GM23338 (cell line): ENCODE results near the gene KCNIP1. TPM values are rescaled to one million over a fixed set of nuclear protein-coding genes. Genes with fewer than 3 reads are reported as not detected.

Experiments
- ATAC-seq: fragments of 200-7000 bp; cut with Tn5 transposase; 3 replicates; pipeline ENCODE4 v1.9.1; 2020
- DNase-seq: peaks from one replicate; pipeline ENCODE4 v3.0.0-alpha.2; 2015; ENCODE audit warnings: low spot score
- H2AFZ ChIP-seq: fragments of 200-600 bp; sonication (generic); 2 replicates; pipeline ENCODE4 v1.8.0; 2016; ENCODE audit warnings: antibody characterized with exemption, mild to moderate bottlenecking, moderate library complexity
- H3F3A ChIP-seq: fragments of 200-600 bp; sonication (generic); replicated peaks from 2 replicates; pipeline ENCODE4 v1.8.0; 2017; ENCODE audit warnings: antibody characterized with exemption, mixed run types, low read depth
- H3K27ac ChIP-seq: fragments of 200-600 bp; sonication (generic); 2 replicates; pipeline ENCODE4 v1.6.1; 2016; ENCODE audit warnings: low read depth
- H3K27me3 ChIP-seq: fragments of 200-600 bp; sonication (generic); 2 replicates; pipeline ENCODE4 v1.8.0; 2016; ENCODE audit warnings: mild to moderate bottlenecking, mixed run types, moderate library complexity; ENCODE audit not compliant: insufficient read depth
- H3K36me3 ChIP-seq: fragments of 200-600 bp; sonication (generic); 2 replicates; pipeline ENCODE4 v1.8.0; 2016; ENCODE audit warnings: mild to moderate bottlenecking; ENCODE audit not compliant: insufficient read depth
- H3K4me1 ChIP-seq: fragments of 200-600 bp; sonication (generic); 2 replicates; pipeline ENCODE4 v1.8.0; 2016; ENCODE audit warnings: mild to moderate bottlenecking, moderate library complexity; ENCODE audit not compliant: insufficient read depth
- H3K4me2 ChIP-seq: fragments of 200-600 bp; sonication (generic); 2 replicates; pipeline ENCODE4 v1.7.1; 2017; ENCODE audit warnings: mixed run types
- H3K4me3 ChIP-seq: fragments of 200-600 bp; sonication (generic); 2 replicates; pipeline ENCODE4 v1.6.1; 2016; ENCODE audit warnings: mixed run types
- H3K79me2 ChIP-seq: fragments of 200-600 bp; sonication (generic); replicated peaks from 2 replicates; pipeline ENCODE4 v1.8.0; 2017; ENCODE audit warnings: mild to moderate bottlenecking; ENCODE audit not compliant: insufficient read depth
- H3K9me2 ChIP-seq: fragments of 200-600 bp; sonication (generic); 2 replicates; pipeline ENCODE4 v1.8.0; 2017; ENCODE audit not compliant: insufficient read depth
- H4K20me1 ChIP-seq: fragments of 200-600 bp; sonication (generic); replicated peaks from 2 replicates; pipeline ENCODE4 v1.8.0; 2017; ENCODE audit warnings: mild to moderate bottlenecking; ENCODE audit not compliant: insufficient read depth
- H3K27ac Mint-ChIP-seq: 2 replicates; pipeline ENCODE4 v1.8.0; 2020; ENCODE audit warnings: inconsistent platforms, mild to moderate bottlenecking, moderate library complexity, mixed read lengths
- H3K27me3 Mint-ChIP-seq: 3 replicates; pipeline ENCODE4 v1.8.0; 2022; ENCODE audit warnings: low read depth, mild to moderate bottlenecking, moderate library complexity, mixed read lengths, inconsistent platforms; ENCODE audit not compliant: insufficient read depth, poor library complexity
- H3K36me3 Mint-ChIP-seq: 3 replicates; pipeline ENCODE4 v1.8.0; 2021; ENCODE audit warnings: low read depth, mild to moderate bottlenecking, inconsistent platforms, moderate library complexity, mixed read lengths
- H3K4me1 Mint-ChIP-seq: 3 replicates; pipeline ENCODE4 v1.8.0; 2020; ENCODE audit warnings: mild to moderate bottlenecking, inconsistent platforms, mixed read lengths
- H3K4me3 Mint-ChIP-seq: 3 replicates; pipeline ENCODE4 v1.8.0; 2021; ENCODE audit warnings: moderate library complexity, mild to moderate bottlenecking, inconsistent platforms, mixed read lengths
- H3K9me3 Mint-ChIP-seq: 3 replicates; pipeline ENCODE4 v1.8.0; 2020; ENCODE audit warnings: moderate library complexity, mild to moderate bottlenecking, inconsistent platforms, mixed read lengths
- CREB1 ChIP-seq: fragments of 250-450 bp; sonication (Bioruptor Pico); IDR thresholded peaks from 2 replicates; pipeline ENCODE4 v1.5.0; 2020; ENCODE audit warnings: low read depth, mild to moderate bottlenecking, moderate library complexity
- EZH2 ChIP-seq: fragments of 200-600 bp; sonication (generic); IDR thresholded peaks from one replicate; pipeline ENCODE4 v1.8.0; 2017; ENCODE audit warnings: antibody characterized with exemption, mild to moderate bottlenecking, low read depth; ENCODE audit not compliant: unreplicated experiment
- EZH2phosphoT487 ChIP-seq: fragments of 200-600 bp; sonication (generic); IDR thresholded peaks from one replicate; pipeline ENCODE4 v1.8.1; 2018; ENCODE audit warnings: antibody characterized with exemption; ENCODE audit not compliant: unreplicated experiment
- JUNB ChIP-seq: IDR thresholded peaks from one replicate; pipeline ENCODE4 v1.6.1; 2016; ENCODE audit warnings: antibody characterized with exemption; ENCODE audit not compliant: unreplicated experiment
- STAT1 ChIP-seq: IDR thresholded peaks from one replicate; pipeline ENCODE4 v1.6.1; 2016; ENCODE audit warnings: antibody characterized with exemption; ENCODE audit not compliant: unreplicated experiment
- ZNF114 ChIP-seq: fragments of 250-450 bp; sonication (Bioruptor Pico); IDR thresholded peaks from 2 replicates; pipeline ENCODE4 v1.5.0; 2020; ENCODE audit warnings: mild to moderate bottlenecking, moderate library complexity
- ZNF331 ChIP-seq: fragments of 250-450 bp; sonication (Bioruptor Pico); IDR thresholded peaks from 2 replicates; pipeline ENCODE4 v1.5.0; 2020; ENCODE audit warnings: low read depth, mild to moderate bottlenecking, moderate library complexity
- polyA plus RNA-seq: library from polyadenylated mRNA; unstranded; fragments of >200 nt; fragmentation: Nextera tagmentation; extraction: Ambion mirVana; gene quantifications from 2 replicates; pipeline ENCODE4 v1.2.1, GENCODE V29; 2016
- total RNA-seq: library from RNA; depleted of rRNA; stranded (reverse); fragments of >200 nt; shearing (Covaris generic); gene quantifications from 2 replicates; pipeline ENCODE4 v1.2.3, GENCODE V29; 2014
- TF ChIP-seq, protein P1 (sequence below), 2 experiments: fragments of 200-600 bp in 1 of 2; sonication (generic) in 1 of 2; conservative IDR thresholded peaks; 2 replicates each; pipeline versions ENCODE4 v1.5.1 to v1.6.1; 2016 to 2017; ENCODE audit warnings: antibody characterized with exemption in 2 of 2, low read depth in 2 of 2, mild to moderate bottlenecking in 2 of 2, moderate library complexity in 1 of 2
- TF ChIP-seq, protein P2 (sequence below): fragments of 250-450 bp; sonication (Bioruptor Pico); IDR thresholded peaks from 2 replicates; pipeline ENCODE4 v1.5.0; 2020; ENCODE audit warnings: mild to moderate bottlenecking, moderate library complexity

The KCNIP1 gene
- total and polyA plus RNA-seq, 2 experiments from 2014 or later = 0.31 to 0.87 TPM

DNA sequence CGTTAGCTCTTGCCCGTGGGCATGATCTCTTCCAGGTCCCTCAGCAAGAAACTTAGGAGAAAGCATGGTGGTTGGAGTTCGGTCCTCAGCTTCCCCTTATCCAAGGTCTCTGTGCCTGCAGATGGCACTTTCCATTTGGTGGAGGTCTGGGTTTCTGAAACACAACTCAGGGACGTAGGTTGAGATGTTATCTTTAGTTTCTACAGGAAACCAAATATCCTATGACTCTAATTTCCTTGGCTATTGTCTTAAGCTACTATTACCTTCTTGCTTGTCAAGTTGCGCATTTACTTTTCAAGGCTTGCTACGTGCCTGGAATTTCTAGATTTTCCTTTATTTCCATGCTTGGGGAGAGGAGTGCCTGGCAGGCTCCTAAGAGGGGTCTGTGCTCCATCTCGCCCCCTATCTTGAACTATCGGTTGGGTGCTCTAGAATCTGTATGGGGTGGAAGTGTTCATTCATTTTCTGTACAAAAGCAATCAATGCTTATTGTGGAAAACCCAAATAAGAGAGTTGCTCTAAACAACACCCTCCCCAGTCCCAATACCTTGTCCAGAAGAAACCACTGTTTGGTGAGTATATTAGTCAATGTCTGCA lies 32.9 kb upstream of the KCNIP1 start:
- Histone ChIP-seq H3K27me3 (no peaks in the 10 kb centered on the region), H3K27ac (no peak overlapping the region), H3K79me2 (no peaks in the 10 kb centered on the region), H3K4me2 (no peak overlapping the region), H2AFZ (peak overlapping the region; percentile 3; the same call in 1 of the 2 replicates), H3K4me3 (no peak overlapping the region), H3K36me3 (no peaks in the 10 kb centered on the region), H3K9me2 (no peaks in the 10 kb centered on the region), H3K4me1 (peaks cover 17% of the 10 kb centered on the region), H4K20me1 (no peaks in the 10 kb centered on the region), H3F3A (no peaks in the 10 kb centered on the region)
- DNase-seq = peak; percentile 33
- H3K4me1 Mint-ChIP-seq = peaks cover 29% of the 10 kb centered on the region
- no peak for TF ChIP-seq STAT1
- no peak for TF ChIP-seq JUNB
- TF ChIP-seq, protein P1, sequence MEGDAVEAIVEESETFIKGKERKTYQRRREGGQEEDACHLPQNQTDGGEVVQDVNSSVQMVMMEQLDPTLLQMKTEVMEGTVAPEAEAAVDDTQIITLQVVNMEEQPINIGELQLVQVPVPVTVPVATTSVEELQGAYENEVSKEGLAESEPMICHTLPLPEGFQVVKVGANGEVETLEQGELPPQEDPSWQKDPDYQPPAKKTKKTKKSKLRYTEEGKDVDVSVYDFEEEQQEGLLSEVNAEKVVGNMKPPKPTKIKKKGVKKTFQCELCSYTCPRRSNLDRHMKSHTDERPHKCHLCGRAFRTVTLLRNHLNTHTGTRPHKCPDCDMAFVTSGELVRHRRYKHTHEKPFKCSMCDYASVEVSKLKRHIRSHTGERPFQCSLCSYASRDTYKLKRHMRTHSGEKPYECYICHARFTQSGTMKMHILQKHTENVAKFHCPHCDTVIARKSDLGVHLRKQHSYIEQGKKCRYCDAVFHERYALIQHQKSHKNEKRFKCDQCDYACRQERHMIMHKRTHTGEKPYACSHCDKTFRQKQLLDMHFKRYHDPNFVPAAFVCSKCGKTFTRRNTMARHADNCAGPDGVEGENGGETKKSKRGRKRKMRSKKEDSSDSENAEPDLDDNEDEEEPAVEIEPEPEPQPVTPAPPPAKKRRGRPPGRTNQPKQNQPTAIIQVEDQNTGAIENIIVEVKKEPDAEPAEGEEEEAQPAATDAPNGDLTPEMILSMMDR (conservative IDR thresholded peaks at IDR 0.05; ENCODE audit: low read depth in 2 of 2) = peak; percentile 54 to 55
- H3K4me3 Mint-ChIP-seq = no peak overlapping the region
- no peaks in the 10 kb centered on the region for H3K36me3 Mint-ChIP-seq
- no peaks in the 10 kb centered on the region for H3K9me3 Mint-ChIP-seq
- peaks cover 2% of the 10 kb centered on the region for H3K27me3 Mint-ChIP-seq
- peak; percentile 48; the same call in 2 of the 3 replicates for ATAC-seq
- H3K27ac Mint-ChIP-seq = no peak overlapping the region

DNA sequence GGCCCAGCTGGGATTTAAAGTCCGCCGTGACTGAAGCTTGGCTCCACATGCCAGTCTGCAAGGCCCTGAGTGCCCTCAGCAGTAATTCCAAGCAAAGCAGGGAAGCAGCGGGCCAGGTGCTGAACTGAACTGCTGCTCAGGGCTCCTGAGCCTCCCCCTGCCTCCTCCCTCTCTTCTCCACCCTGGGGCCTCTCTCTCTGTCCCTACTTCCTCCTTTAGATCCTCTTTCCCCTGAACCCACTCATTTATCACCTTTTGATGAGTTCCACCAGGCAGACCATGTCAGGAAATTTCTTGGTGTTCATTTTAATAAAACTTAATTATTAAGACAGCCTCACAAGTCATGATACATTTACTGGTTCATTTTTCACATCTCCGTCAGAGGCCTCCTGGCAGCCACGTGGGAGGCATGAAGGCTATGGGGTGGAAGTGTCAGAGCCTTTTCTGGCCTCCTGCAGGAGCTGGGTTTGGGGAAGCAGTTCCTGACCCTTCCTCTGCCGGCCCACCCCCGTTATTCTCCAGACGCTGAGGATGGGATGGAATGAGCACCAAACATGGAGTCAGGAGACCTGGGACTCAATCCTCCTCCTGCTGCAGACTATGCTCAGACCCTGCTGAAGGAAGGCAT lies 32.2 kb upstream of the KCNIP1 start:
- Histone ChIP-seq H3K27me3 (no peaks in the 10 kb centered on the region), H3K4me1 (peaks cover 17% of the 10 kb centered on the region), H4K20me1 (no peaks in the 10 kb centered on the region), H3K27ac (no peak overlapping the region), H3K36me3 (no peaks in the 10 kb centered on the region), H3F3A (no peaks in the 10 kb centered on the region), H3K4me3 (no peak overlapping the region), H3K79me2 (no peaks in the 10 kb centered on the region), H3K4me2 (no peak overlapping the region), H3K9me2 (no peaks in the 10 kb centered on the region), H2AFZ (no peak overlapping the region)
- Mint-ChIP-seq H3K27me3 (peaks cover 2% of the 10 kb centered on the region), H3K9me3 (no peaks in the 10 kb centered on the region), H3K4me3 (no peak overlapping the region), H3K4me1 (peaks cover 29% of the 10 kb centered on the region), H3K27ac (no peak overlapping the region), H3K36me3 (no peaks in the 10 kb centered on the region)
- ATAC-seq = no peak; the same call in 2 of the 3 replicates
- DNase-seq = no peak
- no peak for TF ChIP-seq EZH2
- TF ChIP-seq EZH2phosphoT487 = no peak
- no peak for TF ChIP-seq ZNF114 (CRISPR knock-in tag)
- TF ChIP-seq, protein P1 (conservative IDR thresholded peaks at IDR 0.05; ENCODE audit: low read depth in 2 of 2) = no peak
- TF ChIP-seq, protein P2, sequence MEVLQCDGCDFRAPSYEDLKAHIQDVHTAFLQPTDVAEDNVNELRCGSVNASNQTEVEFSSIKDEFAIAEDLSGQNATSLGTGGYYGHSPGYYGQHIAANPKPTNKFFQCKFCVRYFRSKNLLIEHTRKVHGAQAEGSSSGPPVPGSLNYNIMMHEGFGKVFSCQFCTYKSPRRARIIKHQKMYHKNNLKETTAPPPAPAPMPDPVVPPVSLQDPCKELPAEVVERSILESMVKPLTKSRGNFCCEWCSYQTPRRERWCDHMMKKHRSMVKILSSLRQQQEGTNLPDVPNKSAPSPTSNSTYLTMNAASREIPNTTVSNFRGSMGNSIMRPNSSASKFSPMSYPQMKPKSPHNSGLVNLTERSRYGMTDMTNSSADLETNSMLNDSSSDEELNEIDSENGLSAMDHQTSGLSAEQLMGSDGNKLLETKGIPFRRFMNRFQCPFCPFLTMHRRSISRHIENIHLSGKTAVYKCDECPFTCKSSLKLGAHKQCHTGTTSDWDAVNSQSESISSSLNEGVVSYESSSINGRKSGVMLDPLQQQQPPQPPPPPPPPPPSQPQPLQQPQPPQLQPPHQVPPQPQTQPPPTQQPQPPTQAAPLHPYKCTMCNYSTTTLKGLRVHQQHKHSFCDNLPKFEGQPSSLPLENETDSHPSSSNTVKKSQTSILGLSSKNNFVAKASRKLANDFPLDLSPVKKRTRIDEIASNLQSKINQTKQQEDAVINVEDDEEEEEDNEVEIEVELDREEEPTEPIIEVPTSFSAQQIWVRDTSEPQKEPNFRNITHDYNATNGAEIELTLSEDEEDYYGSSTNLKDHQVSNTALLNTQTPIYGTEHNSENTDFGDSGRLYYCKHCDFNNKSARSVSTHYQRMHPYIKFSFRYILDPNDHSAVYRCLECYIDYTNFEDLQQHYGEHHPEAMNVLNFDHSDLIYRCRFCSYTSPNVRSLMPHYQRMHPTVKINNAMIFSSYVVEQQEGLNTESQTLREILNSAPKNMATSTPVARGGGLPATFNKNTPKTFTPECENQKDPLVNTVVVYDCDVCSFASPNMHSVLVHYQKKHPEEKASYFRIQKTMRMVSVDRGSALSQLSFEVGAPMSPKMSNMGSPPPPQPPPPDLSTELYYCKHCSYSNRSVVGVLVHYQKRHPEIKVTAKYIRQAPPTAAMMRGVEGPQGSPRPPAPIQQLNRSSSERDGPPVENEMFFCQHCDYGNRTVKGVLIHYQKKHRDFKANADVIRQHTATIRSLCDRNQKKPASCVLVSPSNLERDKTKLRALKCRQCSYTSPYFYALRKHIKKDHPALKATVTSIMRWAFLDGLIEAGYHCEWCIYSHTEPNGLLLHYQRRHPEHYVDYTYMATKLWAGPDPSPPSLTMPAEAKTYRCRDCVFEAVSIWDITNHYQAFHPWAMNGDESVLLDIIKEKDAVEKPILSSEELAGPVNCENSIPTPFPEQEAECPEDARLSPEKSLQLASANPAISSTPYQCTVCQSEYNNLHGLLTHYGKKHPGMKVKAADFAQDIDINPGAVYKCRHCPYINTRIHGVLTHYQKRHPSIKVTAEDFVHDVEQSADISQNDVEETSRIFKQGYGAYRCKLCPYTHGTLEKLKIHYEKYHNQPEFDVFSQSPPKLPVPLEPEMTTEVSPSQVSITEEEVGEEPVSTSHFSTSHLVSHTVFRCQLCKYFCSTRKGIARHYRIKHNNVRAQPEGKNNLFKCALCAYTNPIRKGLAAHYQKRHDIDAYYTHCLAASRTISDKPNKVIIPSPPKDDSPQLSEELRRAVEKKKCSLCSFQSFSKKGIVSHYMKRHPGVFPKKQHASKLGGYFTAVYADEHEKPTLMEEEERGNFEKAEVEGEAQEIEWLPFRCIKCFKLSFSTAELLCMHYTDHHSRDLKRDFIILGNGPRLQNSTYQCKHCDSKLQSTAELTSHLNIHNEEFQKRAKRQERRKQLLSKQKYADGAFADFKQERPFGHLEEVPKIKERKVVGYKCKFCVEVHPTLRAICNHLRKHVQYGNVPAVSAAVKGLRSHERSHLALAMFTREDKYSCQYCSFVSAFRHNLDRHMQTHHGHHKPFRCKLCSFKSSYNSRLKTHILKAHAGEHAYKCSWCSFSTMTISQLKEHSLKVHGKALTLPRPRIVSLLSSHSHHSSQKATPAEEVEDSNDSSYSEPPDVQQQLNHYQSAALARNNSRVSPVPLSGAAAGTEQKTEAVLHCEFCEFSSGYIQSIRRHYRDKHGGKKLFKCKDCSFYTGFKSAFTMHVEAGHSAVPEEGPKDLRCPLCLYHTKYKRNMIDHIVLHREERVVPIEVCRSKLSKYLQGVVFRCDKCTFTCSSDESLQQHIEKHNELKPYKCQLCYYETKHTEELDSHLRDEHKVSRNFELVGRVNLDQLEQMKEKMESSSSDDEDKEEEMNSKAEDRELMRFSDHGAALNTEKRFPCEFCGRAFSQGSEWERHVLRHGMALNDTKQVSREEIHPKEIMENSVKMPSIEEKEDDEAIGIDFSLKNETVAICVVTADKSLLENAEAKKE = no peak
- TF ChIP-seq CREB1 (CRISPR knock-in tag) = no peak
- no peak for TF ChIP-seq ZNF331 (CRISPR knock-in tag)
